Mucosa of descending colon (tissue), 3 donors: Measurements from ENCODE around the gene SLC49A3. TPM values are rescaled to one million over a fixed set of nuclear protein-coding genes. Genes with fewer than 3 reads are reported as not detected.

ENCODE experiments used
- ATAC-seq: fragments of 200-7000 bp; cut with Tn5 transposase; one replicate; pipeline ENCODE4 v1.9.1; 2020; ENCODE audit warnings: mild to moderate bottlenecking, moderate library complexity
- DNase-seq, 3 donors: peaks; one replicate each; pipeline ENCODE4 v3.0.0-alpha.2; 2020
- H3K36me3 ChIP-seq: fragments of 200-600 bp; one replicate; pipeline ENCODE4 v1.8.0; 2021; ENCODE audit warnings: low read depth, mild to moderate bottlenecking
- H3K4me1 ChIP-seq: fragments of 200-600 bp; one replicate; pipeline ENCODE4 v1.8.0; 2021; ENCODE audit warnings: low read depth, mild to moderate bottlenecking
- H3K4me3 ChIP-seq: fragments of 200-600 bp; one replicate; pipeline ENCODE4 v1.8.0; 2021; ENCODE audit warnings: mild to moderate bottlenecking
- H3K9me3 ChIP-seq: fragments of 200-600 bp; one replicate; pipeline ENCODE4 v1.8.0; 2021; ENCODE audit warnings: mild to moderate bottlenecking
- intact Hi-C, 2 donors: fragments of 100-400 bp; cut with DNase I in 1 of 2; cut with micrococcal nuclease in 1 of 2; formaldehyde crosslinking; loops; one replicate each; pipeline versions ENCODE4 v1.11.0 to v1.11.1; 2022; cut with DNase I, micrococcal nuclease
- total RNA-seq, 3 donors: library from RNA; stranded (reverse); fragmentation: NEBNext Ultra II Directional in 2 of 3; extraction: Animal tissue kit (Norgen Biotek cat#: 25700) in 2 of 3; gene quantifications; one replicate each; pipeline versions ENCODE4 v1.2.1 to v1.2.4, GENCODE V29; 2021 to 2023
- TF ChIP-seq, protein P1 (sequence below): fragments of 200-600 bp; IDR thresholded peaks from one replicate; pipeline ENCODE4 v1.8.0; 2022; ENCODE audit warnings: antibody characterized with exemption, mild to moderate bottlenecking
- donor health status: DM: no; HTN: no; CAD: no; lungs with moderate emphysema.
- donor health status: DM: no; HTN: no; CAD: no.
- donor health status: DM: no; HTN: yes; CAD: no.

Gene SLC49A3
- total RNA-seq, 3 donors from 2014 or later: 9.9 to 14.1 (median 11.5) TPM

DNA sequence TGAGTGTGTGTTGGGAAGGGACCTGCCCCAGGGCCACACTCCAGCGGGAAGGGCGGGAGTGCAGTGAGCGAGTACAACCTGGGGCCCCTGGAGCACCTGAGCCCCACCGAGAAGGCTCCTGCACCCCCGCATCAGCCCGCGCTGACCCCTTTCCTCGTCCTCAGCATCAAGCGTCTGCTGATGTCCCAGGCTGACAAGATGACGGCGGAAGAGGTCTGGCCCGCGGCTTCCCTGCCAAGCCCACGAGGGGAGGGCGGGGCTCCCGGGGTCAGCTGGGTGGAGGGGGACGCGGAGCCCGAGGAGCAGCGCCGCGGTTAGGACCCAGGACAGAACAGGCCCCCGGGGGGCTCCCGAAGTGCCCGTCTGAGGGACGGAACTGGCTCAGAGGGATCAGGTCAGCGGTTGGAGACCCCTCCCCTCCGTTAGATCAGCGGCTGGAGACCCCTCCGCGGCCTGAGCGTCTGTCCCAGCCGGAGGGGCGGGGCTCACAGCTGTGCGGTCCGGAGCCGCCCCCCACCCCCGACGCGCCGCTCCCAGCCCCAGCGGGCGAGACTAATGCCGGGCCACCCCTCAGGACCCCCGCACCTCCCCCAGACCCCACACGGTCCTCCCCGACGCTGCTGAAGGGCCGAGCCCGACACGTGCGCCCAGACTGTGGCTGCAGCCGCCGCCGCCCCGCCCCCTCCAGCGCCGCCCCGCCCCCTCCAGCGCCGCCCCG is 7.9 kb downstream of the SLC49A3 start:
- TF ChIP-seq, protein P1, sequence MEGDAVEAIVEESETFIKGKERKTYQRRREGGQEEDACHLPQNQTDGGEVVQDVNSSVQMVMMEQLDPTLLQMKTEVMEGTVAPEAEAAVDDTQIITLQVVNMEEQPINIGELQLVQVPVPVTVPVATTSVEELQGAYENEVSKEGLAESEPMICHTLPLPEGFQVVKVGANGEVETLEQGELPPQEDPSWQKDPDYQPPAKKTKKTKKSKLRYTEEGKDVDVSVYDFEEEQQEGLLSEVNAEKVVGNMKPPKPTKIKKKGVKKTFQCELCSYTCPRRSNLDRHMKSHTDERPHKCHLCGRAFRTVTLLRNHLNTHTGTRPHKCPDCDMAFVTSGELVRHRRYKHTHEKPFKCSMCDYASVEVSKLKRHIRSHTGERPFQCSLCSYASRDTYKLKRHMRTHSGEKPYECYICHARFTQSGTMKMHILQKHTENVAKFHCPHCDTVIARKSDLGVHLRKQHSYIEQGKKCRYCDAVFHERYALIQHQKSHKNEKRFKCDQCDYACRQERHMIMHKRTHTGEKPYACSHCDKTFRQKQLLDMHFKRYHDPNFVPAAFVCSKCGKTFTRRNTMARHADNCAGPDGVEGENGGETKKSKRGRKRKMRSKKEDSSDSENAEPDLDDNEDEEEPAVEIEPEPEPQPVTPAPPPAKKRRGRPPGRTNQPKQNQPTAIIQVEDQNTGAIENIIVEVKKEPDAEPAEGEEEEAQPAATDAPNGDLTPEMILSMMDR: no peak
- H3K9me3 ChIP-seq: no peaks in the 10 kb centered on the region
- H3K4me3 ChIP-seq: no peak overlapping the region
- H3K36me3 ChIP-seq: no peaks in the 10 kb centered on the region
- H3K4me1 ChIP-seq: peaks cover 45% of the 10 kb centered on the region
- ATAC-seq (peak; percentile 3), DNase-seq (peak; percentile 68 to 83 (median 80))
- intact Hi-C loops: no loop called here

GRCh38 chr4:680551-680927 is 8.4 kb downstream of the SLC49A3 start:
- TF ChIP-seq, protein P1: no peak
- Histone ChIP-seq H3K4me1 (peaks cover 47% of the 10 kb centered on the region), H3K9me3 (no peaks in the 10 kb centered on the region), H3K36me3 (no peaks in the 10 kb centered on the region), H3K4me3 (no peak overlapping the region)
- DNase-seq: peak; percentile 57 to 78 (median 60)
- intact Hi-C loops: no loop called here
- ATAC-seq: no peak

DNA sequence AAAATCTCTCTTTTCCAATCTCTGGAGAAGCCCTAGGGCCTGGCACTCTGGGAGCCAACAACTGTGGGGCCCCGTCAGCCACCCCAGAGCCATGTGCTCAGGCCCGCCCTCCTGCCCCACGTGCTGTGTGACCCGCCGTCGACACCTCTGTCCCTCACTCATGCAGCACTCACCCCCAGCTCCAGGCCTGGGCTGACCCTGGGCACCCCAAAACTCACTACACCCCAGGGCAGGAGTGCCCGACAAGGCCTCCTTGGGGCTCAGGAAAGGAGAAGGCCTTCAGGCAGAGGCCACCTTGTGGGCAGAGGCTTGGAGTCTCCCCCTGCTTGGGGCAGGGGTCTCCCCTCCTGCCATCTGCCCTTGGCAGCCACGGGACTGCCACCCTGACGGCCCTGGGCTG is 8.9 kb downstream of the SLC49A3 start:
- intact Hi-C loops: no loop called here
- Histone ChIP-seq H3K36me3 (no peaks in the 10 kb centered on the region), H3K4me1 (peaks cover 52% of the 10 kb centered on the region), H3K4me3 (no peak overlapping the region), H3K9me3 (no peaks in the 10 kb centered on the region)
- DNase-seq (peak in 1 of 3 donors; percentile 58), ATAC-seq (no peak)
- TF ChIP-seq, protein P1: no peak

- Histone ChIP-seq H3K9me3 (no peaks in the 10 kb centered on the region), H3K36me3 (no peaks in the 10 kb centered on the region), H3K4me3 (no peak overlapping the region), H3K4me1 (peaks cover 55% of the 10 kb centered on the region)
- no peak for DNase-seq
- no peak for ATAC-seq
- intact Hi-C loops: no loop called here
- TF ChIP-seq, protein P1: no peak
Observed at GRCh38 chr4:679629-680028, 9.3 kb downstream of the SLC49A3 start.

DNA sequence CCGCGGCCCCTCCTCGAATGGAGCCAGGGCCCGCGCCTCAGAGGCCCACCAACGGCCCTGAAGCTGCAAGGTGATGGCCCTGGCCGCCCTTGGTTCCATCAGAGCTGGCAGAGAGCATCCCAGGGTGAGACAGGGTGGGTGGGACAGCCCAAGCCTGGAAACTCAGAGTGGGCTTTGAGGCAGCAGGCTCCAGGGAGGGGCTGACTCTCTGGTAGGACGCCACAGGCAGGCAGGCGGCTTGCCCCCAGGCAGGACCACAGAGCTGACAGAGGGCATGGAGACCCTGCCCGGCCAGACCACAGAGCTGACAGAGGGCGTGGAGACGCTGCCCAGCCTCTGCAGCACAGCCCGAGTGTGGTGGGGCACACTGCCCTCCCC is 9.9 kb downstream of the SLC49A3 start:
- Histone ChIP-seq H3K9me3 (no peaks in the 10 kb centered on the region), H3K4me3 (no peak overlapping the region), H3K4me1 (peaks cover 55% of the 10 kb centered on the region), H3K36me3 (peaks cover 3% of the 10 kb centered on the region)
- no peak for DNase-seq
- intact Hi-C loops: no loop called here
- no peak for ATAC-seq
- TF ChIP-seq, protein P1: no peak
